GM18517 (cell line): ENCODE measurements around the gene CALHM3.
"Not testable (repeated sequence)": the region's sequence is repeated elsewhere in the genome, so short reads cannot be mapped to it uniquely, and the experiment has no call there.

Source experiments
- ATAC-seq: cut with Tn5 transposase; IDR thresholded peaks from one replicate; pipeline ENCODE4 v1.9.1; 2021; ENCODE audit warnings: mild to moderate bottlenecking, moderate library complexity; ENCODE audit not compliant: unreplicated experiment

CALHM3 gene

DNA sequence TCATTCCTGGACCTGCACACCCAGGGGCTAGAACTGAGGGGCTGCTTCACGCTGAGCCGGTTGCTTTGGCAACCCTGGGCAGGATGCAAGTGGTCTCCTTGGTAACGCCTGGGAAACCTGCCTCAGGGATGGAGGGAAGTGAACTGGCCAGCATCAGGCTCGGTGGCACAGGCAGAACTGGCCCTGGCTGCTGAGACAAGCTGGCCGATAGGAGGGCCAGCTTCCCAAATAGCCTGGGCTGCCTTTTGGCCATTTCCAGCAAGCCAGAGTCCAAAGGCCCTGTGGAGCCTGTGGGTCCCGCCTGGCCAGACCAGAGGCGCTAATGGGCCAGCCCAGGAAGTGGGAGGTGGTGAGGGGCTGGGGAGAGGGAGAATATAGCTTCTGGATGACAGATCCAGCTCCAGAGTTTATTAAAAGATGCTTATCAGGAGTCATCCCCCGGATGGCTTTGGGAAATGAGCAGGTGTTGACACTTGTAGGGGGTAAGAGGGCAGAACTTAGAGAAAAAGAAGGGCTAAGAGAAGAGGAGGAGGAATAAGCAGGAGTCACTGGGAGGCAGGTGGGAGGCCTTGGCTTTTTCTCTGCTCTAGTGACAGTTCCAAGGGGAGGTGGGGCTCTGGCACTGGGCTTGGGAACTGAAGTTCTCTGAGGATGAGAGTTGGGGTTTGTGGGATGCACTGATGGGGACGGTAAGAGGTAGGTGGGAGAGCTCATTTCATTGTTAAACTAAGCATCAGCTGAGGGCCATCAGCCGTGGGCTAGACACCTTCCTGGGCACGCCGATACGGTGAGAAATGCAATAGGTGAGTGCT lies 24.0 kb upstream of the CALHM3 start:
- no peak for ATAC-seq

DNA sequence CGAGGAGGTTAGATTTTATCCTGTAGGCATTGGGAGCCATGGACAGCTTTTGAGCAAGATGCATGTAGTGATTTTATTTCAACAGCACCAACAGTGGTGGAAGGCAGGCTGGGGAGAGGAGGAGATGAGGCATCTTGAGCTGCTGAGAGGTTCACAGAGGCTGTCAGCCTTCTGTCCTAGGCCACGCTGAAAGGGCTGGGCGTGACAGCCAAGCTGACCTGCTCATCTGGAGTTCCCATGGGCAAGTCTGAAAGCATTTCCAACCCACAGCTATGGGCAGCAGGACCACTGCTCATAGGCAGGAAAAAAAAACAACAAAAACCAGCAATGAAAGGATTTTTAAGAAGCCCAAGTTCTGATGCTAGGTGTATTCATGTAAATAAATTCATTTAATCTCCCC lies 22.1 kb upstream of the CALHM3 start:
- no peak for ATAC-seq

DNA sequence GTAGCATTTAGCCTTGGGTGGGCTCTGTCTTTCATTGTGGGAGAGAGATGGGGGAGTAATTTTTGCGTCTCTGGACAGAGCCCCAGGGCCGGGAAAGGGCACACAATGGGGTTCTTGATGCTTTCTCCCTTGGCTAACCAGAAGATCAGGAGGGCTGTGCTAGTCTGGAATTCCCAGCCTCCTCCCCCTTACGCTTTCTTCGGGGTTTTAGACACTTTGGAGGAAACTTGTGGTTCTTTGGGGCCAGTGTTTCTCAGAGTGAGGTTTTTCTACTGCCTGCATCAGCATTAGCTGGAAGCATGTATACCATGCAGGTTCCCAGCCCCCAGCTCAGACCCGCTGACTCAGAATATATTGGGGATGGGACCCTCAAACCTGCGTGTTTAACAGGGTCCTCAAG lies 21.4 kb upstream of the CALHM3 start:
- no peak for ATAC-seq

DNA sequence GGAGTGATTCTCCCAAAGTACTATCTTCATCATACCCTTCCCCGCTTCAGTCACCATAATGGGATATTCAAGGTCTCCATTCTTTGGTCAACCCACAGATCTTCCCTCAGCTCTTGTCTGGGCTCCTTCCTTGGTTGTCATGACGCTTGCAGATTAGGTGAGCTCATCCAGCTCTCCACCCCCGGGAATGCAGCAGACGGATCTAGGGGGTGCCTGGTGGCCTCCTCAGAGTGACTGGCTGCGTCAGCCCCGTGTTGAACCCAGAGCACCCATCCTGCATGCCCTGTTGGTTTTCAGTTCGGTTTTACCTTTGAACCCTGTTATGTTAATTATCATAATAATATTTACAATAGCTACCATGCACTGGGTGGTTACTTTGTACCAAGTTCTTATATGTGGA lies 20.8 kb upstream of the CALHM3 start:
- no peak for ATAC-seq

DNA sequence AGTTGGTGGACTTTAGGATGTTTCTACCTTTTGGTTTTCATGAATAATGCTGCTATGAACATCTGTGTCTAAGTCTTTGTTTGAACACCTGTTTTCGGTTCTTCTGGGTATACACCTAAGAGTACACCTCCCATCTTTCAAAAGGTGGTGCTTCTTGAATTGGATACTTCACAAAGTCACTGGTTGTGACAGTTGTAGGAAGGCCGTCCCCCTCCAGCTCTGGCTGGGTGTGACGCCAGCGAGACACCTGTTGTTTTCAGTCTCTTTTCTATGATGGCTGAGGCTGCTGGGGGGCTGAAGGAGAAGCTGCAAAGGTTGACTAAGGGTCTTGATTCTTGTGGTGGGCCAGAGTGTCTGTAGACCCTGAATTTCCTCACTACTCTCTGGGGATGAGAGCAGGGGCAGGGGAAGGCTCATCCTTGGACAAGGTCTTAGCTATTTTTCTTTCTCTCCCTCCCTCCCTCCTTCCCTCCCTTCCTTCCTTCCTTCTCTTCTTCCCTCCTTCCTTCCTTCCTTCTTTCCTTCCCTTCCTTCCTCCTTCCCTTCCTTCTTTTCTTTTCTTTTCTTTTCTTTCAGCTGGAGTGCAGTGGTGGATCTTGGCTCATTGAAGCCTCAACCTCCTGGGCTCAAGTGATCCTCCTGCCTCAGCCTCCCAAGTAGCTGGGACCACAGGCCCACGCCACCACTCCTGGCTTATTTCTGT lies 20.0 kb upstream of the CALHM3 start:
- no peak for ATAC-seq

DNA sequence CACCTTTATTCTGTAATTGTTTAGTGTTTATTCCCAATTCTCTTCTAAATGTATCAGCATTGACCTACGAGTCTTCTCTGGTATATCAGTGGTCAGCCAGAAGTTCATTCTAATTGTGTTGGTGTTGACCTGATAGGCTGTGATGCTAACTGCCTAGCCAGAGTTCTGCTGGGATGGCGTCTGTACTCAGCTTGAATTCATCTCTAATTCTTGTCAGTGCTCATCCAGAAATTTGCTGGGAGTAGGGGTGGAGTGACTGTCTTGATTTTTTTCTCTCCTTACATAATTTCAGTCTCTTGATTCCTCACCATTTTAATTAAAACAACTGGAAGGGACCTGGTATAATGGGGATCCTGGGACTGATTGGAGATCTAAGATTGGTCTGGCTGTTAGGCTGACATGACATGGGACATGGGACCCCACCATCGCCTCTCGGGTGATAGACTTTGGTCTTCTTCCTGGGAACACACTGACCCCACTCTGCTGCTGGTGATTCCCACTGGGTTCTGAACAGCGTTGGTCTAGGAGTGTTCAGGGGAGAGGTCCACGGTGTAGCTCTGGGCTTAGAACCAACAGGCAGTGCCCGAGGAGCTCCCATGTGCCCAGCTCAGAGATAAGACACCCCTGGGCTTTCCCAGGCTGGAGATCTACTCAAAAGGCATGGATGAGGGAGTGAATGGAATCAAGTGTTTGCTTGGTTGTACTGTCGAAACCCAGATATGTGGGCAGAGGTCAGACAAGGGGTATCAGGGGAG lies 18.3 kb upstream of the CALHM3 start:
- no peak for ATAC-seq

DNA sequence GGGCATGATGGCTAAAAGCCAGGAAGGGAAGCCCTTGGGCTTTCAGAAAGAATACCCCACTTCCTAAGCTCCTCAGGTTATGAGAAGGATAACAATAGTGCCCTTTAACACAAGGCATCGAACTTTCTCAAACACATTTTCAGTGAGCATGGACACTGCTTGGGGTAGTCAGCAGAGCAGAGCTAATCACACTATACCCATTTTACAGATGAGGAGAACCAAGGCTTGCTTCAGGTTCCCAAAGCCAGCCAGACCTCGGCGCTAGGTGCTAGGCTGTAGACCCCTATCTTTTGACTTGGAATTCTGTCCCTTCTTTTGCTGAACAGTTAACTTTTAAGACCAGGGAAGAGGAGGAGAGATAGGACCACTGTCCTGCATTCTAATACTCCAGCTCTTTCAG lies 16.3 kb upstream of the CALHM3 start:
- ATAC-seq = no peak

DNA sequence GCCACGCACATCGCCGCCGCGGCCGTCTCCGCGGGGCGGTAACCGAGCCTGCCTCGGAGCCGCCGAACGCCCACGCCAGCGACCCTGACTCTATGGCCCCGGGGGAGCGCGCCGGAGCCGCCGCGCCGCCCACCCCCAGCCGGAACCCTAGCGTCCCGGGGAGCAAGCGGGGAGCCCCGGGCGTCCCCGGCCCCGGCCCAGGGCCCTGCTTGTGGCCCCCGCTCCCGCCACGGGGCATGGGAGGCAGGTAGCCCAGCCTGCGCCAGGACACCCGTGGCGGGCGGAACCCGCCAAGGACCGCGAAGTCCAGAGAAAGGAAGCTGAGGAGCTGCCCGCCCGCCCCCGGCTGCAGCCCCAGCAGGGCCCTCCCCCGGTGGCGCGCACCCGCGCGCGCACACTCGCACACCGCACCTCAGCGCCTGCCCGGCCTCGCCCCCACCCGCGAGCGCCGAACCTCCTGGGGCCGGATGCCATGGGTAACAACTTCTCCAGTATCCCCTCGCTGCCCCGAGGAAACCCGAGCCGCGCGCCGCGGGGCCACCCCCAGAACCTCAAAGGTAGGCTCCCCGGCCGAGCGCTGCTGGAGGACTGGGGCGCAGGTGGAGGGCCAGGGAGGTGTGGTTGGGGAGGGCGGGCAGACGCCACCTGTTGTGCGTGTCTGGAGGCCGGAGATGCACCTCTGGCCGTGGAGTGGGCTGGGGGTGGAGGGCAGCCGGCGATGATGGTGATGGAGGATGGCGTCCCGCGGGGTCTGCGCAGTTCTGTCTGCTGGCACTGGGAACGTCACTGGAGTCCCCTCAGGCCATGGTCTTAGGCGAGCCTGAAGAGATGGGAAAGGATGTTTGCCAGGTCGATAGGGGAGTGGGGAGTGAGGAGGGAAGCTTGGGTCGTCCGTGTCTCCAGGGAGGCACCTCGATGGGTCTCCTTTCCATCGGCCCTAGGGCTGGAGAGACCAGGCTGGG lies 15.2 kb upstream of the CALHM3 start:
- ATAC-seq = no peak

DNA sequence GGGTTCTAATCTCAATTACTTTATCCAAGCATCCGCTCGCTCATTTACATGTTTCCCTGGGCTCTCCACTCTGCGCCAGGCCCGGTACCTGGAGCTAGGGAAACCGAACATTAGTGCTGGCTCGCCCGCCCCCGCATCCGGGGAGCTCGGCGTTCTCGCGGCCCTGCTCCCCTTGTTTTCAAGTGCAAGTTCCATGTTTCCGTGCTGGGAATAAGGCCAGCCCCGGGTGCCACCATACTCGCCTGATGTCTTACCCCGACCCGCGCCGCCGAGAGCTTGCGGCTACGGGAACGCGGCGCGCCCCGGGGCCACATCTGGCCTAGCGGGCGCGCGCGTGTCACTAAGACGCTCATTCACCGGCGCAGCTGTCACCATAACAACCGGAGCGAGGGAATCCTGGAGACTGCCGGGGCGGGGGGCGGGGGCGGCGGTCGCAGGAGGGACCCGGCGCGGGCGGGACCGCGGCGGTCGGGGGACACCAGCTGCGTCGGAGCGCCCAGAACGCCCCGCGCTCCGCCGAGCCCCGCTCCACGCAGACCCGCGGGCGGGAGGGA lies 14.4 kb upstream of the CALHM3 start, which contains the start of gene NEURL1:
NEURL1 (plus strand) TSS at position 344 of the 554 bp plus-strand sequence. CDS start 683 bp downstream, outside the sequence.
- no peak for ATAC-seq

DNA sequence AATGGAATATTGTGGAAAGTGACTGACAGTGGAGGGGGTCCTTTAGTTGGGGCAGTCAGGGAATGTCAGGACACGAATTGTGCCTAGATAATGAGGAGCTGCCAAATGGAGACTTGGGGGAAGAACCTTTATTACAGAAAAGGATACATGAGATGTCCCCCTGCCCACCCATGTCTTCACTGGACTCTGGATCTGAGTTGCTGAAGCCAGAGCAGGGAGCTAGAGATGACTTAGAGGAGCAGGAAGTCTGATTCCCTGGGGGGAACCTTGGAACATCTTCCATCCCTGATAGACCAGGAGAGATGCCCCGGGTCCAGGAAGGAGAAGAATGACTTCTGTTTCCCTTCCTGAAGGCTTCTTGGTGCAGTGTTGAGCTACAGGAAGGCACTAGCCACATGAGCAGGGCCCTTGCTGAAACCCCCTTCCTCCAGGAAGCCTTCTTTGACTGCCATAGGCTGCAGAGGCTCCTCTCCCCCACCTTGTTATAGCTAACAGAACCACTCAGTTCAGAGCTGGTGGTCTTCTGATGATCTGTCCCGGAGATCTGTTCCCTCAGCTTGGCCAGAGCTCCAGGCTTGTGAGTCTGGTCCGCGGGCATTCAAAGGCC lies 13.7 kb upstream of the CALHM3 start:
- no peak for ATAC-seq

DNA sequence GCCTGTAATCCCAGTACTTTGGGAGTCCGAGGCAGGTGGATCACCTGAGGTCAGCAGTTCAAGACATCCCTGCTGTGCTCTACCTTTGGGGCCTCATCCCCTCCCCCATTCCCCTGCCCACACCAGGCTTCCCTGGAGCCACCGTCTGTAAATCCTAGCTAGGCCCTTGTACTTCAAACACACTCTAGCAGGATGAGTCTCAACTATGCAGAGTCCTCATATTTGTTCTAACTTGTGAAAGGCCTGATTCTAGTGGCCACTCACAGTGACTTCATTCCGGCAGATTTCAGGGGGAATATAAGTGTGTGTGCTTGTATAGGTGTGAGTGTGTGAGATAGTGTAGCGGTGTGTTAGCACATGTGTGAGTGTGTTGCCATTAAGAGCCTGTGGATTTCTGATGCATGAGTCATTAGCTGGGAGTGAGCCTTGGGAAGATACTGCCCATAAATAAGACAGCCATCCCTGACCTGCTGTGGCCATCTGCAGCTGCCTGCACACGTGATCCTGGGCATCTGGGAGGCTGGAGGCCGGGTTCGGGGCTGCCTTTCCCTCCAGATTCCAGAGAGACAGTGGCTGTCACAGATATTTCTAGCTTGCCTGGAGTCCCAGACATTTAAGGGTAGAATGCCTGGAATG lies 12.8 kb upstream of the CALHM3 start:
- ATAC-seq = no peak

DNA sequence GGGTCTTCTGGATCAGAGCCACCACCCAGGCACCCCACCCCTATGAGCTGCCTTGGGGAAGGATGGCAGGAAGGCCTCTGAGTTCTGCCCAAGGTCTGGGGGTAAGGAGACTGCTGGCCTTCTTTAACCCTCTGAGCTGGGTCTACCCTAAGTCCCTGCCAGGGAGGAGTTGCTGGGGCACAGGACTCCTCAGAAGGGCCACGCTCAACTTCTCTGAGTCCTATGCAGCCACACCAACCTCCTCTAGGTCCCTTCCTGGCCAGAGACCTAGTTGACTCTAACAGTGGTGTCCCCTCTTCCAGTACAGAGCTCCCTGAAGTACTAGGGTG lies 11.9 kb upstream of the CALHM3 start:
- ATAC-seq = peak; percentile 27

DNA sequence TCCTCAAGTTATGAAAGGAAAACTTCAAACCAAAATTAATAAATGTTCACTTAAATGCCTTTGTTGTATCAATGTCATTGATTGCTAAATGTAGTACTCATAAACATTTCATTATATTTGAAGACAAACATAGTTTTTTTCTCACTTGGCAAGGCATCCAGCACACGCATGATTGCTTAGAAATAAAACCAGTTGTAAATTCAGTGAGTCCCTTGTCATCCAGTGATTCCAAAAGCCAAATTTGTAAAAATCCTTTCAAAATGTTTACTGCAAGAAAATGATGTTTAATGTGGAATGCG lies 8.3 kb upstream of the CALHM3 start:
- ATAC-seq = no peak

DNA sequence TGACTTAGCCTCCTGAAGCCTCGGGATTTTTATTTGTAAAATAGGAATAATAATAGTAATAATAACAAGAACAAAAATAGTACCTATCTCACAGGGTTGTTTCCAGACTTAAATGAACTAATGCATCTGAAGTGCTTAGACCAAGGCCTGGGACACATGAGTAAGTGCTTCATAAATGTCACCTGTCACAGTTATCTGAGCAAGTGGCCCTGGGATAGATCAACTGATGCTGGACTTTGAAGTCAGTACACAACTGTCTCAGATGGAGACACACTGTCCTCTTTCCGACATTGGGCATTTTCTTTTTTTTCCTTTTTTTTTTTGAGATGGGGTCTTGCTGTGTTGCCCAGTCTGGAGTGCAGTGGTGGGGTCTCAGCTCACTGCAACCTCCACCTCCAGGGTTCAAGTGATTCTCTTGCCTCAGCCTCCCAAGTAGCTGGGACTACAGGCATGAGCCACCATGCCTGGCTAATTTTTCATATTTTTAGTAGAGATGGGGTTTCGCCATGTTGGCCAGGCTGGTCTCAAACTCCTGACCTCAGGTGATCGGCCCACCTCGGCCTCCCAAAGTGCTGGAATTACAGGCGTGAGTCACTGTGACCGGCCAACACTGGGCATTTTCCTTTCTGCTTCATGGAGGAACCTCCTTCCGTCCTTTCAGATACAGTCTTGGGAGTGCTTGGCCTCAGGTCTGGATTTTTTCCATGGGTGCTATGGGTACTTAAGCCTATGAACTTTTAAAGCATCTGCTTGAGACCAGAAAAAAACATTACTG lies 7.8 kb upstream of the CALHM3 start:
- ATAC-seq = not testable (repeated sequence)

DNA sequence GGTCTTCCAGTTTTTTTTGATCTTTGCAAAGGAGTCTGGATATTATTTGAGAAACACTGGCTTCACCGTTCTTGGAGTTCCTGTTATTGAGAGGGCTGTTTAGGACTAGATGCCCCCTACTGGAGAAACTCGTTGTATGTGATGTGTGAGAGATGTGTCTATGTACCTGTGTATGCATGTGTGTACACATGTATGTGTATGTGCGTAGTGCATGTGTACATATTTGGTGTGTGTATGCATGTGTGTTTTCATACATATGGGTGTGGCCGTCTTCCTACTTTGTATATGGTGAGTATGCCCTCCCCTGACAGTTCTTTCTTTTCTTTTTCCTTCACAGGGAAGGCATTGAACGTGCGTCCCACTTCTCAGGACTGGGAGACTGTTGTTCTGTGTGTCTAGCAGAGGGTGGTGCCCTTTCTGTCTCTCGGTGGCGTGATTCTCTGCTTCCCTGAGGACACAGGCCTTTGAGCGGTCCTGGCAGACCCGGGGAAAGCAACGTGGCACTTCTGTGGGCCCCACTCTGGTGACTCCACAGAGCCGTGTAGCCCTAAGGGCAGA lies 3.0 kb upstream of the CALHM3 start:
- peak; percentile 70 for ATAC-seq

DNA sequence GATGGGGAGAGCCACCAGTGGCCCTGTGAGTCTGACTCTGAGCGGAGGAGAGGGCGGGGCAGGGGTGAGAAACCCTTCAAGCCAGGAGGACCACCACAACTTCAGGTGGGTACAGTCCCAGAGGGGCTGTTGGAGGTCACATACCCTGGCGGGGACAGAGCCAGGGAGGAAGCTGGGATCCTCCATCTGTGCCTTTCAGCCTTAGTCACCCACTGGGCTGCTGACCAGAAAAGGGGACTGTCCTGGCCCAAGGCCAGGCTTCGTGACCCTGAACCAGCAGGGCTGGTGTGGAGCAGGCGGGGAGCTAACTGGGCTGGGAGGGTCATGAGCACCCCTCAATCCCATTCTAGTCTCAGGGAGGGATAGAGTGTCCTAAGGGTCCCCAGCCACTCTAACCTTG lies 1.5 kb upstream of the CALHM3 start:
- ATAC-seq = no peak

DNA sequence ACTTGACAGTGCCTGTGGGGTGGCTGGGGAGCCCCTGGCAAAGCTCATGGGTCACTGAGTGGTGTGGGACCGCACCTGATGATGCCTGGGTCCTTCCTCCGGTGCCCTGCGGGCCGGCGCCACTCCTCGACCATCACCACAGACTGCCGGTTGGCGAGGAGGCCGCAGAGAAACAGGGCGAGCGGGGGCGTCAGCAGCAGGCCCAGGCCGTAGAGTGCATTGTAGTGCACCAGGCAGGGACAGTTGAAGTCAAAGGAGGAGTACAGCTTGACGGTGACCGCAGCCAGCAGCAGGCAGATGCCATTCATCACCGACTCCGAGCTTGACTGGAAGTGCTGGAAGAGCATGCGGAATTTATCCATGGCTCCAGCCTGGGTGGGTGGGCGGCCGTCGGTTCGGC lies 369 bp downstream of the CALHM3 start:
- ATAC-seq = no peak

DNA sequence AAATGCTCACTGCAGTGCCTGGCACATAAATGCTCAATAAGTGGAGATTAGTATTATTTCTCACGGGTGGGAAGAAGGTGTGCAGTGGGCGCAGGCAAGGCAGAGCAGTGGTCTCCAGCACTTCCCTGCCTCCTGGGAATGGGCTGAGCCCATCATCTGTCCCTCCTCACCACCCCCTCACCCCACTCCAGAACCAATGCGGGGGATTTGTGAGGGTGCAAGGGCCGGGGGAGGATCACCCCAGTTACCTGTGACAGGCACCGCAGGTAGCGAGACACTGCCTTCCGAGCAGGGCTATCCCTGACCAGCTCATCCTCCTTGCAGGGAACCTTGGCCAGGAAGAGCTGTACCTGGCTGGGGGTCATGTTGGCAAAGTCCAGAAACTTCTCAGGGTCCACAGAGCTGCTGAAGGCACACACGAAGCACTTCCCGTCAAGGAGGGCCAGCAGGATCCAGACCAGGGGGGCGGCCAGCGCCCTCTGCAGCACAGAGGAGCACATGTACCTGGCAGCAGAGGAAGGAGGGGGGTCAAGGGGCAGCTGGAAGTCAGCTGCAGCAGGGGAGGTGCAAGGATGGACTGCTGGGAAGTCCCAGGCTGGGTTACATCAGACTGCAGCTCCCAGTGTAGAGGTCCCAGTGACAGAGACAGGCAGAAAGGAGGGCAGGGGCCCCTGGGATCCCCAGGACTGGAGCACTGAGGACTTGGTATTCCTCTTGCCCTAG lies 2.8 kb downstream of the CALHM3 start:
- no peak for ATAC-seq
